Adrenal gland (tissue), 5 donors: Measurements from ENCODE around the gene RABGAP1L.
"Not testable (repeated sequence)": the region's sequence is repeated elsewhere in the genome, so short reads cannot be mapped to it uniquely, and the experiment has no call there.

Experiments
- CTCF ChIP-seq, 6 experiments: fragments of 450-650 bp in 4 of 6; fragments of 200-600 bp in 2 of 6; sonication (generic) in 1 of 6; IDR thresholded peaks; 1 replicate in 5 of 6; 2 replicates in 1 of 6; pipeline versions ENCODE4 v1.5.1 to v1.8.0; 2016 to 2021; ENCODE audit warnings: antibody characterized with exemption in 6 of 6, mild to moderate bottlenecking in 2 of 6, moderate library complexity in 1 of 6
- POLR2A ChIP-seq, 2 donors: fragments of 450-650 bp; IDR thresholded peaks; one replicate each; pipeline ENCODE4 v1.6.1; 2017; ENCODE audit warnings: antibody characterized with exemption in 2 of 2, mild to moderate bottlenecking in 2 of 2, moderate library complexity in 1 of 2
- donor health status: DM: no; HTN: no; CAD: no.

GRCh38 chr1:175044591-175044990 is 885.3 kb downstream of the RABGAP1L start:
- TF ChIP-seq CTCF, POLR2A (IDR thresholded peaks at IDR 0.05): not testable (repeated sequence)
